Panc1 (cell line): ENCODE results near the gene MARCHF3. TPM values are rescaled to one million over a fixed set of nuclear protein-coding genes. Genes with fewer than 3 reads are reported as not detected.

ENCODE experiments used
- ATAC-seq: fragments of 200-7000 bp; cut with Tn5 transposase; 2 replicates; pipeline ENCODE4 v1.9.1; 2020; ENCODE audit warnings: mild to moderate bottlenecking, moderate library complexity
- BruUV-seq: library from RNA; stranded (reverse); fragments of 400-500 nt; replicated peaks from 2 replicates; lab custom pipeline; 2021; lab: Mats Ljungman, UMichigan
- CTCF ChIA-PET: fragments of 300-600 bp; sonication (Branson Sonifier 250); formaldehyde crosslinking; loops from one replicate; lab custom pipeline; 2022; ENCODE audit warnings: antibody characterized with exemption; lab: Charles Lee
- POLR2A ChIA-PET: fragments of 300-600 bp; sonication (Branson Sonifier 250); formaldehyde crosslinking; loops from one replicate; lab custom pipeline; 2022; ENCODE audit warnings: antibody characterized with exemption; lab: Charles Lee
- DNase-seq: peaks from one replicate; pipeline ENCODE4 v3.0.0-alpha.2; 2010; ENCODE audit warnings: low read depth, low spot score
- H3K27ac ChIP-seq: 2 replicates; pipeline ENCODE4 v1.5.1; 2011; ENCODE audit warnings: mild to moderate bottlenecking, low read length, inconsistent platforms
- H3K27me3 ChIP-seq: fragments of 200-500 bp; sonication (Bioruptor generic); 2 replicates; pipeline ENCODE4 v1.6.0; 2014; ENCODE audit warnings: low read length, inconsistent platforms; ENCODE audit not compliant: control insufficient read depth, insufficient read depth
- H3K36me3 ChIP-seq: fragments of 200-500 bp; sonication (Bioruptor generic); 2 replicates; pipeline ENCODE4 v1.5.1; 2014; ENCODE audit warnings: inconsistent platforms, mild to moderate bottlenecking, low read length, moderate library complexity; ENCODE audit not compliant: control insufficient read depth, insufficient read depth
- H3K4me1 ChIP-seq: 2 replicates; pipeline ENCODE4 v1.5.1; 2011; ENCODE audit warnings: inconsistent platforms, mild to moderate bottlenecking, low read length, moderate library complexity; ENCODE audit not compliant: control insufficient read depth, insufficient read depth
- H3K4me3 ChIP-seq, 2 experiments: 2 replicates each; pipeline ENCODE4 v1.5.1; 2011 to 2012; ENCODE audit warnings: low read depth in 2 of 2, low read length in 2 of 2, mild to moderate bottlenecking in 2 of 2, inconsistent platforms in 1 of 2, moderate library complexity in 1 of 2
- H3K9me3 ChIP-seq: fragments of 200-500 bp; sonication (Bioruptor generic); 2 replicates; pipeline ENCODE4 v1.5.1; 2014; ENCODE audit warnings: low read depth, mild to moderate bottlenecking, inconsistent platforms, low read length, moderate library complexity; ENCODE audit not compliant: control insufficient read depth, insufficient read depth
- POLR2AphosphoS5 ChIP-seq: IDR thresholded peaks from 2 replicates; pipeline ENCODE4 v1.6.1; 2012; ENCODE audit warnings: mild to moderate bottlenecking, low read depth, low read length, moderate library complexity
- REST ChIP-seq, 2 experiments: IDR thresholded peaks; 2 replicates each; pipeline ENCODE4 v1.6.1; 2011 to 2012; ENCODE audit warnings: low read depth in 2 of 2, control low read depth in 1 of 2, low read length in 1 of 2, mild to moderate bottlenecking in 1 of 2, moderate library complexity in 1 of 2; ENCODE audit not compliant: insufficient read depth in 1 of 2
- SIN3A ChIP-seq: IDR thresholded peaks from 2 replicates; pipeline ENCODE4 v1.6.1; 2012; ENCODE audit warnings: low read depth, mild to moderate bottlenecking, low read length, moderate library complexity, borderline replicate concordance; ENCODE audit not compliant: insufficient read depth
- TCF7L2 ChIP-seq: IDR thresholded peaks from 2 replicates; pipeline ENCODE4 v1.6.1; 2011; ENCODE audit warnings: mild to moderate bottlenecking, low read depth, low read length, inconsistent platforms
- in situ Hi-C: cut with HindIII; loops from 2 replicates; pipeline ENCODE4 v1.10.0; 2016; ENCODE audit warnings: low sequenced_read_pairs, low pct_unique_long_range_greater_than_20kb
- intact Hi-C: fragments of 100-400 bp; cut with micrococcal nuclease; formaldehyde crosslinking; loops from one replicate; pipeline ENCODE4 v1.10.0; 2022; ENCODE audit not compliant: unreplicated experiment
- total RNA-seq: library from RNA; stranded (reverse); gene quantifications from one replicate; pipeline ENCODE4 v1.2.1, GENCODE V29; 2021; ENCODE audit not compliant: unreplicated experiment
- TF ChIP-seq, protein P1 (sequence below): fragments of 450-650 bp; IDR thresholded peaks from 2 replicates; pipeline ENCODE4 v1.5.1; 2017; ENCODE audit warnings: mild to moderate bottlenecking

The MARCHF3 gene
- total RNA-seq, 1 experiment from 2014 or later = 3.0 TPM

DNA sequence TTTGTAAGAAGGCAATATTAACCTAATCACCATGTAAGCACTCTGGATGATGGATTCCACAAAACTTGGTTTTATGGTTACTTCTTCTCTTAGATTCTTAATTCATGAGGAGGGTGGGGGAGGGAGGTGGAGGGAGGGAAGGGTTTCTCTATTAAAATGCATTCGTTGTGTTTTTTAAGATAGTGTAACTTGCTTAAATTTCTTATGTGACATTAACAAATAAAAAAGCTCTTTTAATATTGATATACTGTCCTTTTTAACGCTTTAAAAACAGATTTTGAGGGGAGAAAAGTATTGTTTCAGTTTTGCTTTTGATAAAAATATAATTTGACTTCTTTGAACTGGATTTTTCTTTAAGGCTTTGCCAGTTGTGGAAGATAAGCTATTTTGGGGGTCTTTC lies 193.6 kb downstream of the MARCHF3 start:
- Histone ChIP-seq H3K27me3 (no peaks in the 10 kb centered on the region), H3K36me3 (peaks cover 27% of the 10 kb centered on the region), H3K9me3 (no peaks in the 10 kb centered on the region), H3K4me3 (no peak overlapping the region), H3K4me1 (no peaks in the 10 kb centered on the region), H3K27ac (no peak overlapping the region)
- CTCF ChIA-PET = interaction anchor here (0.6 kb wide), 1 partner anchor 30 kb away, joined by 4 read pairs; no protein-coding TSS in a partner anchor
- BruUV-seq = no TSS peak
- in situ Hi-C loops = no loop called here
- POLR2A ChIA-PET = interaction anchor here (0.6 kb wide), 1 partner anchor 346 kb away, joined by 6 read pairs; no protein-coding TSS in a partner anchor
- intact Hi-C loops = no loop called here
- no peak for TF ChIP-seq POLR2AphosphoS5
- TF ChIP-seq, protein P1, sequence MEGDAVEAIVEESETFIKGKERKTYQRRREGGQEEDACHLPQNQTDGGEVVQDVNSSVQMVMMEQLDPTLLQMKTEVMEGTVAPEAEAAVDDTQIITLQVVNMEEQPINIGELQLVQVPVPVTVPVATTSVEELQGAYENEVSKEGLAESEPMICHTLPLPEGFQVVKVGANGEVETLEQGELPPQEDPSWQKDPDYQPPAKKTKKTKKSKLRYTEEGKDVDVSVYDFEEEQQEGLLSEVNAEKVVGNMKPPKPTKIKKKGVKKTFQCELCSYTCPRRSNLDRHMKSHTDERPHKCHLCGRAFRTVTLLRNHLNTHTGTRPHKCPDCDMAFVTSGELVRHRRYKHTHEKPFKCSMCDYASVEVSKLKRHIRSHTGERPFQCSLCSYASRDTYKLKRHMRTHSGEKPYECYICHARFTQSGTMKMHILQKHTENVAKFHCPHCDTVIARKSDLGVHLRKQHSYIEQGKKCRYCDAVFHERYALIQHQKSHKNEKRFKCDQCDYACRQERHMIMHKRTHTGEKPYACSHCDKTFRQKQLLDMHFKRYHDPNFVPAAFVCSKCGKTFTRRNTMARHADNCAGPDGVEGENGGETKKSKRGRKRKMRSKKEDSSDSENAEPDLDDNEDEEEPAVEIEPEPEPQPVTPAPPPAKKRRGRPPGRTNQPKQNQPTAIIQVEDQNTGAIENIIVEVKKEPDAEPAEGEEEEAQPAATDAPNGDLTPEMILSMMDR = no peak
- TF ChIP-seq TCF7L2 = no peak
- TF ChIP-seq SIN3A = no peak
- TF ChIP-seq REST (IDR thresholded peaks at IDR 0.05; ENCODE audit: insufficient read depth in 1 of 2, low read depth in 2 of 2, low read length in 1 of 2) = no peak
- no peak for ATAC-seq
- DNase-seq = no peak

DNA sequence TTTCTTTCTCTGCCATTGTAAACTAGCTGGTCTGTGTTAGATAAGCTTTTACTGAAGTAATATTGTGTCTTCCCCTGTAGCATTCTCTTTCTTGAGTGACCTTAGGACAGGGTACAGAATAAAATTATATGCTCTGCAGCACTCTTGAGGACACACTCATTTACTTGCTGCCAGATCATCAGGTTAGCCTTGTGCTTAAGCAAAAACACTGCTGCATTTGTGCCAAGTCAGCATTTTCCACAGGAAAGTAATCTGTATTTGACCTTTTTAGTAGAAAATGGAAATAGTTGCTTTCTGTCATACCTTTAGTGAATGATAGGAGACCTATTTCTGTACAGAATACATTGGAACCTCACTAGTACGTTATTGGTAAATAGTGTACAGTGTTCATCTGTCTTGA lies 199.2 kb downstream of the MARCHF3 start:
- no TSS peak for BruUV-seq
- in situ Hi-C loops (no loop called here), intact Hi-C loops (no loop called here)
- Histone ChIP-seq H3K27ac (no peak overlapping the region), H3K9me3 (no peaks in the 10 kb centered on the region), H3K36me3 (peaks cover 39% of the 10 kb centered on the region), H3K4me3 (no peak overlapping the region), H3K4me1 (no peaks in the 10 kb centered on the region), H3K27me3 (no peaks in the 10 kb centered on the region)
- ChIA-PET CTCF (interaction anchor here (0.6 kb wide), 1 partner anchor 175 kb away, joined by 8 read pairs; no protein-coding TSS in a partner anchor), POLR2A (no interaction called here)
- no peak for DNase-seq
- ATAC-seq = no peak
- TF ChIP-seq POLR2AphosphoS5 = no peak
- TF ChIP-seq REST (IDR thresholded peaks at IDR 0.05; ENCODE audit: insufficient read depth in 1 of 2, low read depth in 2 of 2, low read length in 1 of 2) = no peak
- no peak for TF ChIP-seq SIN3A
- TF ChIP-seq TCF7L2 = no peak
- TF ChIP-seq, protein P1 = no peak
